GM13976 (cell line): Measurements from ENCODE around the gene CPED1.

ENCODE experiments used
- DNase-seq: peaks from one replicate; pipeline ENCODE4 v3.0.0; 2012; ENCODE audit warnings: low spot score
- in situ Hi-C: fragments of 300-500 bp; cut with MboI; formaldehyde crosslinking; loops from one replicate; pipeline ENCODE4 v1.12.0; 2022; ENCODE audit warnings: low sequenced_read_pairs, mixed read lengths, inconsistent platforms; ENCODE audit not compliant: unreplicated experiment
- TF ChIP-seq, protein P1 (sequence below): IDR thresholded peaks from 2 replicates; pipeline ENCODE4 v1.5.1; 2012; ENCODE audit warnings: borderline replicate concordance, mild to moderate bottlenecking; ENCODE audit not compliant: insufficient read depth; ENCODE audit errors: extremely low read depth, missing control alignments, control extremely low read depth

CPED1 gene

DNA sequence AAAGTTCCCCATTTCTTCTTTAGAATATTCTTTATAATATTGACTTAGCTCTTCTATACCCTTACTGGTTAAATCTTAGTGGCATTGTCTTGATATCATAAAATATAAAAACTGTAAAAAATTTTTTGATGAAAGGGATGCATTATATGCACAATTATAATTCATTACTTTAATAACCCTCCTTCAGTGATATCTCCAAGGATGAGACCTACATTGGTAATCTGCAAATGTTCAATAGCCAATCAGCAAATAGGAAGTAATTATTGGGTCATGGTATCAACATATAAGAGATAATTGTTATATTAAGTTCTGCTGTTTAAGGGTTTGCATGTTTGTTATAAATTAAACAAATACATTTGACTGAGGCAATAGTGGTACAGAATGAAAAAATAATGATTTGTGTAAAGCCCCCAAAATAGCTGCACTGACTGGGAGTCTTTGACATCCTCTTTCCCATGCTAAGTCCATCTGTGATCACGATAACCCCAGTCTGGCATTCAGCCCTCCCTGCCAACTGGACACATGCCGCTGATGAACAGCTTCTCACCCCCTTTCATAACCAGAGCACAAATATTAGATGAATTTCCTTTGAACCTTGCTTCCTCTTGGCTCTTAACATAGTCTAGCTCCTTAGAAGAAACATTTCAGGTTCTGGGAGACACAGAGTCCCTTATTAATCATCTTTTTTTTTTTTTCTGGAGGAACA is 169.5 kb downstream of the CPED1 start:
- in situ Hi-C loops, result no loop called here
- TF ChIP-seq, protein P1, sequence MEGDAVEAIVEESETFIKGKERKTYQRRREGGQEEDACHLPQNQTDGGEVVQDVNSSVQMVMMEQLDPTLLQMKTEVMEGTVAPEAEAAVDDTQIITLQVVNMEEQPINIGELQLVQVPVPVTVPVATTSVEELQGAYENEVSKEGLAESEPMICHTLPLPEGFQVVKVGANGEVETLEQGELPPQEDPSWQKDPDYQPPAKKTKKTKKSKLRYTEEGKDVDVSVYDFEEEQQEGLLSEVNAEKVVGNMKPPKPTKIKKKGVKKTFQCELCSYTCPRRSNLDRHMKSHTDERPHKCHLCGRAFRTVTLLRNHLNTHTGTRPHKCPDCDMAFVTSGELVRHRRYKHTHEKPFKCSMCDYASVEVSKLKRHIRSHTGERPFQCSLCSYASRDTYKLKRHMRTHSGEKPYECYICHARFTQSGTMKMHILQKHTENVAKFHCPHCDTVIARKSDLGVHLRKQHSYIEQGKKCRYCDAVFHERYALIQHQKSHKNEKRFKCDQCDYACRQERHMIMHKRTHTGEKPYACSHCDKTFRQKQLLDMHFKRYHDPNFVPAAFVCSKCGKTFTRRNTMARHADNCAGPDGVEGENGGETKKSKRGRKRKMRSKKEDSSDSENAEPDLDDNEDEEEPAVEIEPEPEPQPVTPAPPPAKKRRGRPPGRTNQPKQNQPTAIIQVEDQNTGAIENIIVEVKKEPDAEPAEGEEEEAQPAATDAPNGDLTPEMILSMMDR, result no peak
- no peak for DNase-seq

GRCh38 chr7:121158665-121159064 is 170.2 kb downstream of the CPED1 start:
- no peak for DNase-seq
- in situ Hi-C loops, result no loop called here
- TF ChIP-seq, protein P1, result no peak

- in situ Hi-C loops, result no loop called here
- TF ChIP-seq, protein P1, result no peak
- no peak for DNase-seq
Observed at GRCh38 chr7:121159553-121159952, 171.0 kb downstream of the CPED1 start.

DNA sequence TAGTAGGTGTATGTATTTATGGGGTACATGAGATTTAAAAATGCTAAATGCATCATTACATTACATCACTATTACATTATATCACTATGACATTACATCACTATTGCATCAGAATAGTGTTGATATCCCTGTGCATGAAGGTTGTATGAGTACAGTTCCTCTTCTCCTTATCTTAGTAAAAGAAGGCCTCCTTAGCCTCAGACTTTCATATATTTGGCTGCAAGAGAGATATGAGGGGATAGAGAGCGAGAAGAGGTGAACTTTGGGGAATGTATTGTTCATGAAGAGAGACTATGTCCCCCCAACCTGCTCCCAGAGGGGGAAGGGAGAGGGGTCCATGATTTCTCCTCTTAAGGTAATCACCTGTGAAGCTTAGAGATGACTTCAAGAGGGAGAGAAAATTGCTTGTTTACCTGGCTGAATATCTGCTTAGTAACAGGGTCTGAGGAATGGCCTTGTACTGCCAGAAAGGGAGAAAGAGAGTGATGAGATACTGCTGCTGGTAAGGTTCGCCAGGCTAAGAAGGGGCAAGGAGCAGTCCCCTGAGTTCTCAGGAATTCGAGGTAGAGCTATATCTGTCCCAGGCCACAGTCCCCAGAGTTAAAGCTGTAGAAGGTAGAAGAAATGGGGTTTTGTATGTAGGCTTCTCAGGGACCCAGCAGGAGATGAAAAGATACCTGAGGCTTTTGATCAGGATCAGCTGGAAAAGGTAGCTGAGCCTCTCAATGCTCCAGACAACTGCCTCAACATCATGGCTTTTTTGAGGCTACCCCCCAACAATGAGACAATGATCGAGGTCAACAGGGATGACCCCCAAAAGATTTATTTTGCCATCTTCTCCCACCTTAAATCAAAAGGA is 171.9 kb downstream of the CPED1 start:
- TF ChIP-seq, protein P1, result no peak
- in situ Hi-C loops, result no loop called here
- DNase-seq, result no peak

GRCh38 chr7:121163699-121164098 is 175.2 kb downstream of the CPED1 start:
- TF ChIP-seq, protein P1, result no peak
- no peak for DNase-seq
- in situ Hi-C loops, result no loop called here

- in situ Hi-C loops, result no loop called here
- DNase-seq, result no peak
- TF ChIP-seq, protein P1, result no peak
Observed at GRCh38 chr7:121164247-121164646, 175.7 kb downstream of the CPED1 start.
